ENCODE results near the gene CBLB. TPM values are rescaled to one million over a fixed set of nuclear protein-coding genes. Genes with fewer than 3 reads are reported as not detected.

The CBLB gene
- total RNA-seq, 2 experiments from 2014 or later, result 24.5 to 38.5 TPM

DNA sequence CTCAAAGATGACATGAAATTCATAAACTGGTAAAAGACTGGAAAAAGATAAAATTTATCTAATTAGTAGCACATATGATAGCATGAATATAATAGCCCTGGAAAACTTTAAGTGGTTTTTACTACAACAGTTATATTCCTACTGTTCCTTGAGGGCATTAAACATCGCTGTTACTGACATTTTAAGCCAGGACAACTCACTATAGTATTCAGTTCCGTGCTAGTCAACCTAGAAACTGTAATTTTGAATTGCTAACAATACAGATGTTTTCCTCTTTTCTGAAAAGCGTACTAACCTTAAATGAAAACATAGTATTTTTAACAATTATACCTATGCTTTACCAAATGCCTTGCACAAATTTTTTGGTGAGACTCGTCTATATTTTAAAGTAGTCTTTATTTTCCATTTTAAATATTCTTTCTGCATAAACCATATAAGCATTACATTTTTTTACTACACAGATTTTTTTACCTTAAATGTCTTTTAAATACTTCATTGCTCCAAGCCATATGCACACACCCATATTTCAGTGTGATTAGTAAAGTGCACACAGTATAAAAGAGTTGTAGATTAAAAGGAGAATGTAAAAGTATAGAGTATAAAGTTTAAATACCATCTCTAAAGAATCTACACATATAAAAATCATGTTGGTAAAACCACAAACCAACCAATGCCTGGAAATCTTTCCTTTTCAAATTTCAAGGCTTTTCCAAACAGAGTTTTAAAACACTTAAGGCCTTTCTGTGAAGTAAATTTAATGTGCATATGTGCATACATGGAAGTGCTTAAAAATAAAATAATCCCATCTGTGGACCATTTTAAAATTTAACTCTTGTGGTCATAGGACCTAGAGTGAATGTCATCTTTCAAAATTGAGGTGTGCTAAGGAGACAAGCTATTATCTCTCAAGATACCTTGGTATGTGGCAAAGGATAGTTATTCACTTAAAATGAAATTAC, 20.1 kb upstream of the CBLB start:
- Histone ChIP-seq H3K27ac (ENCODE audit: low read depth, low read length, poor library complexity, severe bottlenecking) (no peak overlapping the region), H2AFZ (ENCODE audit: low read length) (no peak overlapping the region), H3K9me2 (ENCODE audit: insufficient read depth, low read length) (no peaks in the 10 kb centered on the region), H3K4me1 (ENCODE audit: insufficient read depth, low read length, poor library complexity, severe bottlenecking) (no peaks in the 10 kb centered on the region), H3K79me2 (ENCODE audit: insufficient read depth, low read depth, low read length) (no peaks in the 10 kb centered on the region), H3K4me2 (ENCODE audit: low read length) (no peak overlapping the region), H4K20me1 (ENCODE audit: insufficient read depth, low read length) (no peaks in the 10 kb centered on the region), H3K4me3 (ENCODE audit: low read depth, low read length, poor library complexity, severe bottlenecking) (no peak overlapping the region), H3K9me3 (ENCODE audit: low read length) (no peaks in the 10 kb centered on the region), H3K36me3 (ENCODE audit: insufficient read depth, low read length) (no peaks in the 10 kb centered on the region)
- TF ChIP-seq, protein P1, sequence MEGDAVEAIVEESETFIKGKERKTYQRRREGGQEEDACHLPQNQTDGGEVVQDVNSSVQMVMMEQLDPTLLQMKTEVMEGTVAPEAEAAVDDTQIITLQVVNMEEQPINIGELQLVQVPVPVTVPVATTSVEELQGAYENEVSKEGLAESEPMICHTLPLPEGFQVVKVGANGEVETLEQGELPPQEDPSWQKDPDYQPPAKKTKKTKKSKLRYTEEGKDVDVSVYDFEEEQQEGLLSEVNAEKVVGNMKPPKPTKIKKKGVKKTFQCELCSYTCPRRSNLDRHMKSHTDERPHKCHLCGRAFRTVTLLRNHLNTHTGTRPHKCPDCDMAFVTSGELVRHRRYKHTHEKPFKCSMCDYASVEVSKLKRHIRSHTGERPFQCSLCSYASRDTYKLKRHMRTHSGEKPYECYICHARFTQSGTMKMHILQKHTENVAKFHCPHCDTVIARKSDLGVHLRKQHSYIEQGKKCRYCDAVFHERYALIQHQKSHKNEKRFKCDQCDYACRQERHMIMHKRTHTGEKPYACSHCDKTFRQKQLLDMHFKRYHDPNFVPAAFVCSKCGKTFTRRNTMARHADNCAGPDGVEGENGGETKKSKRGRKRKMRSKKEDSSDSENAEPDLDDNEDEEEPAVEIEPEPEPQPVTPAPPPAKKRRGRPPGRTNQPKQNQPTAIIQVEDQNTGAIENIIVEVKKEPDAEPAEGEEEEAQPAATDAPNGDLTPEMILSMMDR (conservative IDR thresholded peaks at IDR 0.05; ENCODE audit: low read length), result no peak
- TF ChIP-seq EZH2phosphoT487 (IDR thresholded peaks at IDR 0.05; ENCODE audit: borderline replicate concordance, low read depth, low read length), result no peak
- no peak for DNase-seq (ENCODE audit: low spot score)
- POLR2A ChIA-PET, result no interaction called here
- CTCF ChIA-PET (ENCODE audit: unreplicated experiment), result no interaction called here
- no TSS peak for BruUV-seq (replicated peaks)
- intact Hi-C loops (cut with micrococcal nuclease; ENCODE audit: unreplicated experiment), result no loop called here

DNA sequence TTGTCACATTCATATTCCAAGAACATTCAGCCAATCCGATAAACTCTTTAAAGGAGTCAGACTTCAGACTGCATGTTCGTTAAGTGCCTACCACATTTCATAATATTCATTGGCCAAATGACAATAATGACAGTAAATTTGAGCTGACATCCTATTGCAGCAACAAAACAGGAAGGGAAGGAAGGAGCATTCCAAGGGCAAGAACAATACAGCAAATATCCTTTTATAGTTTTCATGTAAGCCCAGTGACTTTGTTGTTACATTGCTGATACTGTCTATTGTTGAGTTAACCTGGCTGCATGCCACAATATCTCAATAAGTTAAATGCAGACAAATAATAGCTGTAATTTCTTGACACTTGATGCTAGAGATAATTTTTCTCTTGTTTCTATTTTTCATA, 16.4 kb upstream of the CBLB start:
- H3K36me3 ChIP-seq (ENCODE audit: insufficient read depth, low read length), result no peaks in the 10 kb centered on the region
- H3K4me3 ChIP-seq (ENCODE audit: low read depth, low read length, poor library complexity, severe bottlenecking), result no peak overlapping the region
- no TSS peak for BruUV-seq (replicated peaks)
- ChIA-PET POLR2A (interaction anchor here (1.3 to 6.7 kb wide), 2 partner anchors 8 to 16 kb away, joined by 4 to 54 read pairs; partner anchors contain the start of gene CBLB), CTCF (ENCODE audit: unreplicated experiment) (no interaction called here)
- H3K4me1 ChIP-seq (ENCODE audit: insufficient read depth, low read length, poor library complexity, severe bottlenecking), result peaks cover 15% of the 10 kb centered on the region
- no peaks in the 10 kb centered on the region for H4K20me1 ChIP-seq (ENCODE audit: insufficient read depth, low read length)
- no peak for DNase-seq (ENCODE audit: low spot score)
- TF ChIP-seq, protein P1 (conservative IDR thresholded peaks at IDR 0.05; ENCODE audit: low read length), result no peak
- no peak for TF ChIP-seq EZH2phosphoT487 (IDR thresholded peaks at IDR 0.05; ENCODE audit: borderline replicate concordance, low read depth, low read length)
- H3K9me2 ChIP-seq (ENCODE audit: insufficient read depth, low read length), result no peaks in the 10 kb centered on the region
- H2AFZ ChIP-seq (ENCODE audit: low read length), result no peak overlapping the region
- intact Hi-C loops (cut with micrococcal nuclease; ENCODE audit: unreplicated experiment), result no loop called here
- no peak overlapping the region for H3K4me2 ChIP-seq (ENCODE audit: low read length)
- no peak overlapping the region for H3K27ac ChIP-seq (ENCODE audit: low read depth, low read length, poor library complexity, severe bottlenecking)
- no peaks in the 10 kb centered on the region for H3K9me3 ChIP-seq (ENCODE audit: low read length)
- H3K79me2 ChIP-seq (ENCODE audit: insufficient read depth, low read depth, low read length), result no peaks in the 10 kb centered on the region

Measured in OCI-LY7 (cell line).